ENCODE measurements around the gene HABP2. TPM values are rescaled to one million over a fixed set of nuclear protein-coding genes. Genes with fewer than 3 reads are reported as not detected.

The HABP2 gene
- total RNA-seq, 1 donor from 2014 or later: 0.63 TPM

GRCh38 chr10:113604572-113604971 is 51.7 kb downstream of the HABP2 start:
- DNase-seq (ENCODE audit: low read depth): no peak
- H3K4me3 ChIP-seq (ENCODE audit: low read depth, low read length): no peak overlapping the region
- no peak for TF ChIP-seq CTCF (conservative IDR thresholded peaks at IDR 0.05; ENCODE audit: low read depth, low read length)

- H3K4me3 ChIP-seq (ENCODE audit: low read depth, low read length): no peak overlapping the region
- TF ChIP-seq CTCF (conservative IDR thresholded peaks at IDR 0.05; ENCODE audit: low read depth, low read length): no peak
- no peak for DNase-seq (ENCODE audit: low read depth)
These were observed 52.6 kb downstream of the HABP2 start for GRCh38 chr10:113605268-113605978.

- no peak overlapping the region for H3K4me3 ChIP-seq (ENCODE audit: low read depth, low read length)
- no peak for DNase-seq (ENCODE audit: low read depth)
- no peak for TF ChIP-seq CTCF (conservative IDR thresholded peaks at IDR 0.05; ENCODE audit: low read depth, low read length)
These were observed 56.9 kb downstream of the HABP2 start for GRCh38 chr10:113609704-113610108.

- no peak for TF ChIP-seq CTCF (conservative IDR thresholded peaks at IDR 0.05; ENCODE audit: low read depth, low read length)
- DNase-seq (ENCODE audit: low read depth): no peak
- H3K4me3 ChIP-seq (ENCODE audit: low read depth, low read length): no peak overlapping the region
These were observed 58.1 kb downstream of the HABP2 start for GRCh38 chr10:113610631-113611601.

- no peak for TF ChIP-seq CTCF (conservative IDR thresholded peaks at IDR 0.05; ENCODE audit: low read depth, low read length)
- no peak for DNase-seq (ENCODE audit: low read depth)
- no peak overlapping the region for H3K4me3 ChIP-seq (ENCODE audit: low read depth, low read length)
These were observed 59.3 kb downstream of the HABP2 start for GRCh38 chr10:113612154-113612553.

GRCh38 chr10:113613427-113613826 is 60.6 kb downstream of the HABP2 start:
- no peak for DNase-seq (ENCODE audit: low read depth)
- TF ChIP-seq CTCF (conservative IDR thresholded peaks at IDR 0.05; ENCODE audit: low read depth, low read length): no peak
- no peak overlapping the region for H3K4me3 ChIP-seq (ENCODE audit: low read depth, low read length)

Data from epithelial cell of proximal tubule (primary cell).